Activated CD4-positive, alpha-beta T cell treated with anti-CD3 and anti-CD28 coated beads, Interleukin-2, Interleukin-6, amounts not matched to agents 100 ng/mL and 50 ng/mL, durations not matched to agents 16 hours and 8 hours (primary cell): Measurements from ENCODE around the gene RBM43.

ENCODE experiments used
- DNase-seq: peaks from one replicate; pipeline ENCODE4 v3.0.0-alpha.2; 2020

The RBM43 gene

DNA sequence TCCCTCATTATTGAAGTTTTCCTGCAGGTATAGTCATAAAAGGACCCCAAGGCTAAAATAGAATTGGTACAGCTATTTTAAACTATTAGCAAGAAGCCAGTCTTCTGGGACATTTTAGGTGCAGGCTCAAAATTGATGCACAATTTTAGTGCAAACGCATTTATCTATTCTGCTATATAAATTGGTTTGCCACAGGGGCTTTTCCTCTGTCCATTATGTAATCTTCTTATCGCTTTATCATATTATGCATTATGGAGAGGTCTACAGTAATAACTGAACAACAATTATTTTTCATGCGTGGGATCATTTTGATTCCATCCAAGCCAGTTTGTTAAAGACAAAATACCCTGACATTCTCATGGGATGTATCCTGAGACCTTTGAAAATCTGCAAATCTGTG lies 54.6 kb downstream of the RBM43 start:
- no peak for DNase-seq

GRCh38 chr2:151206446-151206968 lies 55.2 kb downstream of the RBM43 start:
- no peak for DNase-seq

DNA sequence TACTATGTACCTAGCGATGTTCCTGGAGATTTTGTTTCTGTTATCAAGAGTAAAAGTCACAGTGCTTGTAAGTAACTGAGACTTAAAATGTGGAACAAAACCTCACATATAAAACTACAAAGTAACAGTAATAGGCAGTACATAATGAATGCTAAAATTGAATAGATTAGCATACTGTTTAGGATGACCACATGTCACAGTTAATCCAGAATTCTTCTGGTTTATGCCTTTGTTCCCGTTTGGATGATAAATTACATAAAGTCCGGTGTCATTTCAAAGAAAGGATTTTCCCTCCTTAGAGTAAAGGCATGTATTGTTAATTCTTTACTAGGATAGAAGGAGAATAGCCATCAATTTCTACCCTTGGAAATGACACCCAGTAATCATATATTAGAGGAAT lies 56.1 kb downstream of the RBM43 start:
- no peak for DNase-seq

GRCh38 chr2:151204756-151205155 lies 56.9 kb downstream of the RBM43 start:
- no peak for DNase-seq

DNA sequence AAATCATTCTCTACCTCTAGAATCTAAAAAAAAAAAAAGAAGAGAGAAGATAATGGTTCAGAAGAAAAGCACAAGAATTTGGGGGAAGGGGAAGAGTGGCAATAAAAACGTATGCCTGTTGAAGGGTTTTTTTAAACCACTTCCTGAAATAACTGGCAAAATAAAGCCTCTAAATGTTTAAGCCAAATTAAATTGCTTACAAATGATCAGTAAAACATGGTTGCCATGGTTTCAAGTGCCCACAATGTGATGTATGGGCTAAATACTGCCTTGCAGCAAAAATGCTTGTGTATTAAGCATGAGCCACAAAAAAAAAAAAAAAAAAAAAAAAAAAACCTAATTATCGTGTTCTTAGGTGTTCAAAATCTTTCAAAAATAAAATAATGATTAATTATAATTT lies 60.8 kb downstream of the RBM43 start:
- DNase-seq: no peak

DNA sequence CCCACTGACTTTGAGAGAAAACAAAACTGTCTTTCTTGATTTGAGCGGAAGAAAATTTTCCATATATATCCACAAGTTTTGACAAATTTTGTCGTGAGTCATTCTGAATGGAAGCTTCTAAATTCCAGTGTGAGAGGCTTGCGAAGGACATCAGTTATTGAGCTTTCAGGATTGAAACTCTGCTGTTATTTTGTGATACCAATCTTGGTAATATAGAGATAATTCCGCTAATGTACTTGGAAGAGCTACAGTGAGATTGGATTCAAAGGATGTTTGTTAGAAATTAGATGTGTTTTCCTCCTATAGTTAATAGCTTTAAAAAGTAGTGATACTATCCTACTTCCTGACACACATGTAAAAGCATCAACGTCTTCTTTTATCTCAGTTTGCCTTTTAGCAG lies 61.4 kb downstream of the RBM43 start:
- DNase-seq: no peak

DNA sequence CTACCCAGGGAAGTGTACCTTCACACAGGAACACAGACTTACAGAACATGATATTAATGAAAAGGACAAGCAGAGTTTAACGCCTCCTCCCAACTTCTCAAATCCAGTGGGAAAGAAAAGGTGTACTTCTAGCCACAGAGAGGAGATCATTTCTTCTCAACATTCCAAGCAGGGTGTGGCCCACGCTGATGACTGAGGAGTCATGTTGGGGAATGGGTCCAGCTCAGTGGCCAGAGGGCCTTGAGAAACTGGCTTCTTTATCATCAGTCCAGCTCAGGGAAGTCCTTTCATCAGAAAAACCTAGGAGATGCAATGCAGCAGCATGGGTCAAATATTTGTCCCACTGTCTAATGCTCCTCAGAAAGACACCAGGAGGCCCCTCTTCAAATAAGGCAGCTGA lies 63.0 kb downstream of the RBM43 start:
- DNase-seq: no peak
